Neural cell (in vitro differentiated cells): ENCODE measurements around the gene MMP1. TPM values are rescaled to one million over a fixed set of nuclear protein-coding genes. Genes with fewer than 3 reads are reported as not detected.

ENCODE experiments used
- H2AFZ ChIP-seq: fragments of 200-600, 300-800 bp; sonication (generic), shearing (Covaris generic); 2 replicates; pipeline ENCODE4 v1.6.0; 2014; ENCODE audit warnings: low read depth, mild to moderate bottlenecking, antibody characterized with exemption, low read length, moderate library complexity
- H3F3A ChIP-seq: fragments of 200-600 bp; shearing (Covaris generic); 2 replicates; pipeline ENCODE4 v1.6.1; 2016; ENCODE audit warnings: mild to moderate bottlenecking, moderate library complexity, mixed read lengths, antibody characterized with exemption, low read length; ENCODE audit not compliant: insufficient read depth, poor library complexity, severe bottlenecking
- H3K27ac ChIP-seq: fragments of 200-600, 300-800 bp; sonication (generic), shearing (Covaris generic); 2 replicates; pipeline ENCODE4 v1.5.1; 2014; ENCODE audit warnings: mild to moderate bottlenecking, low read length, moderate library complexity
- H3K27me3 ChIP-seq: fragments of 300-800, 200-600 bp; sonication (generic), shearing (Covaris generic); 2 replicates; pipeline ENCODE4 v1.6.0; 2014; ENCODE audit warnings: mild to moderate bottlenecking, low read depth, low read length, moderate library complexity; ENCODE audit not compliant: insufficient read depth
- H3K36me3 ChIP-seq: fragments of 300-800, 200-600 bp; sonication (generic), shearing (Covaris generic); 2 replicates; pipeline ENCODE4 v1.5.1; 2014; ENCODE audit warnings: mild to moderate bottlenecking, antibody characterized with exemption, low read length, moderate library complexity; ENCODE audit not compliant: insufficient read depth
- H3K4me2 ChIP-seq: fragments of 300-800, 200-600 bp; sonication (generic), shearing (Covaris generic); 2 replicates; pipeline ENCODE4 v1.6.0; 2014; ENCODE audit warnings: mild to moderate bottlenecking, low read length
- H3K4me3 ChIP-seq: fragments of 300-800, 200-600 bp; sonication (generic), shearing (Covaris generic); 2 replicates; pipeline ENCODE4 v1.5.1; 2014; ENCODE audit warnings: mild to moderate bottlenecking, low read length, moderate library complexity
- H3K79me2 ChIP-seq: fragments of 200-600 bp; shearing (Covaris generic); replicated peaks from 2 replicates; pipeline ENCODE4 v1.6.0; 2014; ENCODE audit warnings: mild to moderate bottlenecking, low read length, moderate library complexity; ENCODE audit not compliant: insufficient read depth
- H3K9ac ChIP-seq: fragments of 300-800, 200-600 bp; sonication (generic), shearing (Covaris generic); 2 replicates; pipeline ENCODE4 v1.6.1; 2016; ENCODE audit warnings: mild to moderate bottlenecking, low read length, mixed read lengths
- H3K9me2 ChIP-seq: fragments of 200-600 bp; shearing (Covaris generic); 2 replicates; pipeline ENCODE4 v1.6.1; 2016; ENCODE audit warnings: mild to moderate bottlenecking, low read length, mixed read lengths; ENCODE audit not compliant: insufficient read depth
- H3K9me3 ChIP-seq: fragments of 200-600, 300-800 bp; sonication (generic), shearing (Covaris generic); 2 replicates; pipeline ENCODE4 v1.6.1; 2016; ENCODE audit warnings: mild to moderate bottlenecking, mixed run types, low read length, moderate library complexity, mixed read lengths
- H4K20me1 ChIP-seq: fragments of 200-600 bp; shearing (Covaris generic); 2 replicates; pipeline ENCODE4 v1.6.1; 2016; ENCODE audit warnings: mild to moderate bottlenecking, mixed run types; ENCODE audit not compliant: insufficient read depth
- CTCF ChIP-seq: fragments of 450-650 bp; IDR thresholded peaks from 2 replicates; pipeline ENCODE4 v1.5.1; 2014; ENCODE audit warnings: antibody characterized with exemption, mild to moderate bottlenecking, moderate library complexity; ENCODE audit not compliant: poor library complexity, severe bottlenecking
- EP300 ChIP-seq: fragments of 450-650 bp; conservative IDR thresholded peaks from 2 replicates; pipeline ENCODE4 v1.6.1; 2014; ENCODE audit warnings: antibody characterized with exemption, mild to moderate bottlenecking, moderate library complexity; ENCODE audit not compliant: poor library complexity, severe bottlenecking
- EZH2 ChIP-seq: fragments of 200-600, 300-800 bp; shearing (Covaris generic), sonication (generic); IDR thresholded peaks from 2 replicates; pipeline ENCODE4 v1.6.1; 2014; ENCODE audit warnings: antibody characterized with exemption, low read length, borderline replicate concordance, mild to moderate bottlenecking; ENCODE audit not compliant: insufficient read depth, poor library complexity, severe bottlenecking
- MXI1 ChIP-seq: fragments of 450-650 bp; conservative IDR thresholded peaks from 2 replicates; pipeline ENCODE4 v1.6.1; 2014; ENCODE audit warnings: antibody characterized with exemption, mild to moderate bottlenecking; ENCODE audit not compliant: poor library complexity, severe bottlenecking
- POLR2AphosphoS5 ChIP-seq: IDR thresholded peaks from 2 replicates; pipeline ENCODE4 v1.6.1; 2012
- RAD21 ChIP-seq: fragments of 450-650 bp; conservative IDR thresholded peaks from 2 replicates; pipeline ENCODE4 v1.6.1; 2014; ENCODE audit warnings: antibody characterized with exemption, mild to moderate bottlenecking, moderate library complexity
- REST ChIP-seq: IDR thresholded peaks from 2 replicates; pipeline ENCODE4 v1.6.1; 2012; ENCODE audit warnings: borderline replicate concordance
- SMC3 ChIP-seq: fragments of 450-650 bp; conservative IDR thresholded peaks from 2 replicates; pipeline ENCODE4 v1.6.1; 2014; ENCODE audit warnings: antibody characterized with exemption, mild to moderate bottlenecking, moderate library complexity; ENCODE audit not compliant: poor library complexity
- TAF1 ChIP-seq: IDR thresholded peaks from 2 replicates; pipeline ENCODE4 v1.6.1; 2012; ENCODE audit warnings: low read depth
- polyA plus RNA-seq: library from polyadenylated mRNA; depleted of rRNA; stranded (reverse); fragments of >200 nt; gene quantifications from 2 replicates; pipeline ENCODE4 v1.2.3, GENCODE V29; 2014

Gene MMP1
- polyA plus RNA-seq, 1 donor from 2014 or later: not detected

GRCh38 chr11:102783016-102783415, 14.9 kb downstream of the MMP1 start:
- Histone ChIP-seq H2AFZ (no peak overlapping the region), H3K4me3 (no peak overlapping the region), H3K27me3 (no peaks in the 10 kb centered on the region), H3K36me3 (no peaks in the 10 kb centered on the region), H3K9me2 (no peaks in the 10 kb centered on the region), H3K4me2 (no peak overlapping the region), H3K9me3 (no peaks in the 10 kb centered on the region), H3F3A (no peaks in the 10 kb centered on the region), H3K27ac (no peak overlapping the region), H3K79me2 (no peaks in the 10 kb centered on the region), H3K9ac (no peak overlapping the region), H4K20me1 (no peaks in the 10 kb centered on the region)
- TF ChIP-seq RAD21 (no peak), EP300 (no peak), EZH2 (no peak), CTCF (no peak), POLR2AphosphoS5 (no peak), TAF1 (no peak), SMC3 (no peak), MXI1 (no peak), REST (no peak)

- Histone ChIP-seq H3K9ac (no peak overlapping the region), H3K9me2 (no peaks in the 10 kb centered on the region), H3K27ac (no peak overlapping the region), H3K79me2 (no peaks in the 10 kb centered on the region), H3F3A (no peaks in the 10 kb centered on the region), H3K27me3 (no peaks in the 10 kb centered on the region), H3K4me3 (no peak overlapping the region), H3K9me3 (no peaks in the 10 kb centered on the region), H3K36me3 (no peaks in the 10 kb centered on the region), H2AFZ (no peak overlapping the region), H4K20me1 (no peaks in the 10 kb centered on the region), H3K4me2 (no peak overlapping the region)
- TF ChIP-seq POLR2AphosphoS5 (no peak), REST (no peak), CTCF (no peak), TAF1 (no peak), SMC3 (no peak), RAD21 (no peak), EZH2 (no peak), MXI1 (no peak), EP300 (no peak)
Measured at GRCh38 chr11:102781676-102782075, 16.3 kb downstream of the MMP1 start.
